ENCODE measurements around the gene ZBTB22.

DNA sequence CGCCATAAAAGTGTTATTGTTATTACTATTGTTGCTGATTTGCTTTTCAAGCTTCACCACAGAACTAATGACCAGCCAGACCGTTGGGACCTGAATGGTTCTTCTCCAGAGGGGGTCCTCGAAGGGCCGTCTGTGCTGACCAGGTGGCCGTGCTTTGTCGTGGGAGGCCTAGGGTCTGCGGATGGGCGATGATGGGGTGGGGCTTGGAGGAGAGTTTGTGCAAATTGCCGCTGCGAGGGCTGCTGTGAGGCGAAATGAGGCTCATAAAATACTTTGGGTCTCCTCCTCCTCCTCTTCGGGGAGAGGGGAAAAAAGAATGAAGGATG, 6.0 kb upstream of the ZBTB22 start:
- TF ChIP-seq SP1 (IDR thresholded peaks at IDR 0.05): no peak
- TF ChIP-seq L3MBTL2 (conservative IDR thresholded peaks at IDR 0.05): peak; percentile 75; the same call in 1 of the 2 replicates
- TF ChIP-seq SUZ12 (IDR thresholded peaks at IDR 0.05): no peak
- TF ChIP-seq, protein P1, sequence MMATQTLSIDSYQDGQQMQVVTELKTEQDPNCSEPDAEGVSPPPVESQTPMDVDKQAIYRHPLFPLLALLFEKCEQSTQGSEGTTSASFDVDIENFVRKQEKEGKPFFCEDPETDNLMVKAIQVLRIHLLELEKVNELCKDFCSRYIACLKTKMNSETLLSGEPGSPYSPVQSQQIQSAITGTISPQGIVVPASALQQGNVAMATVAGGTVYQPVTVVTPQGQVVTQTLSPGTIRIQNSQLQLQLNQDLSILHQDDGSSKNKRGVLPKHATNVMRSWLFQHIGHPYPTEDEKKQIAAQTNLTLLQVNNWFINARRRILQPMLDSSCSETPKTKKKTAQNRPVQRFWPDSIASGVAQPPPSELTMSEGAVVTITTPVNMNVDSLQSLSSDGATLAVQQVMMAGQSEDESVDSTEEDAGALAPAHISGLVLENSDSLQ (IDR thresholded peaks at IDR 0.05): no peak
- TF ChIP-seq TARDBP (IDR thresholded peaks at IDR 0.05): no peak
- TF ChIP-seq FOXM1 (IDR thresholded peaks at IDR 0.05; ENCODE audit: borderline replicate concordance): no peak
- TF ChIP-seq LEF1 (IDR thresholded peaks at IDR 0.05; ENCODE audit: borderline replicate concordance): no peak
- no peak for TF ChIP-seq FOXA1 (IDR thresholded peaks at IDR 0.05)
- no peak for TF ChIP-seq ARNT (IDR thresholded peaks at IDR 0.05)
- TF ChIP-seq BHLHE40 (IDR thresholded peaks at IDR 0.05; ENCODE audit: borderline replicate concordance): no peak
- TF ChIP-seq HDGF (IDR thresholded peaks at IDR 0.05; ENCODE audit: borderline replicate concordance): no peak

Measured in HEK293T (cell line).